GM12891 (cell line): Measurements from ENCODE around the gene CISD3.

Source experiments
- PAX5 ChIP-seq: IDR thresholded peaks from 2 replicates; pipeline ENCODE4 v1.6.1; 2011; ENCODE audit warnings: low read length, moderate library complexity, mild to moderate bottlenecking; ENCODE audit not compliant: insufficient read depth, severe bottlenecking
- POLR2A ChIP-seq: IDR thresholded peaks from 2 replicates; pipeline ENCODE4 v1.6.1; 2011; ENCODE audit warnings: low read depth, low read length, control low read depth
- POLR2AphosphoS5 ChIP-seq: IDR thresholded peaks from 2 replicates; pipeline ENCODE4 v1.6.1; 2011; ENCODE audit warnings: low read depth, low read length, control low read depth
- POU2F2 ChIP-seq: IDR thresholded peaks from 2 replicates; pipeline ENCODE4 v1.6.1; 2011; ENCODE audit warnings: low read depth, mild to moderate bottlenecking, control low read depth, low read length, moderate library complexity
- SPI1 ChIP-seq: IDR thresholded peaks from 2 replicates; pipeline ENCODE4 v1.6.1; 2011; ENCODE audit warnings: low read depth, low read length, control low read depth
- TAF1 ChIP-seq: IDR thresholded peaks from 2 replicates; pipeline ENCODE4 v1.6.1; 2011; ENCODE audit warnings: low read depth, low read length, control low read depth

DNA sequence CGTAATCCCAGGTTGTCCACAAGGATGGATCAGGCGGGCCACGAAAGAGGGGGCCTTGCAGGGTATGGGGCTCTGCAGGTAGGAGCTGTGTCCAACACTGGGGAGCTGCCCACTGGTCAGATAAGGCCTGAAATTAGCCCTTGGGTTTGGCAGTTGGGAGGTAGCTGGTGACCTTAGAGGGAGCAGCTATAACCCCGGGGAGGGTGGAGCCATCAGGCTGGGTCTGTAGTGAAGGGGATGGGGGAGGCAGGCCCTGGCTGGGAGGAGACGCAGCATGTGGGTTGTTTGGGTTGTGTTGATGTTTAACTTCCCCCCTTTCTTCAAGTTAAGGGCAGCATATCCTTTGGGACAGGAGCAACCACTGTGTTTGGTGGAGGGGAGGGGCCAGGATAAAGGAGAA is 19.2 kb upstream of the CISD3 start:
- TF ChIP-seq POLR2A (no peak), POLR2AphosphoS5 (no peak), PAX5 (no peak), TAF1 (no peak), SPI1 (no peak), POU2F2 (no peak)
